NCI-H460 (cell line): ENCODE data around the gene TMEM212. TPM values are rescaled to one million over a fixed set of nuclear protein-coding genes. Genes with fewer than 3 reads are reported as not detected.
A peak's percentile ranks its signal among the peaks of the same experiment; 100 is the strongest.

Source experiments
- DNase-seq: peaks from one replicate; pipeline ENCODE4 v3.0.0-alpha.2; 2016; ENCODE audit warnings: low read depth; ENCODE audit errors: extremely low read depth
- polyA plus RNA-seq: library from polyadenylated mRNA; depleted of rRNA; stranded (reverse); fragments of >200 nt; gene quantifications from 2 replicates; pipeline ENCODE4 v1.2.3, GENCODE V29; 2014; cell fraction: nucleus; rRNA removed
- total RNA-seq: library from RNA; depleted of rRNA; stranded (reverse); fragments of >200 nt; shearing (Covaris generic); gene quantifications from 2 replicates; pipeline ENCODE4 v1.2.3, GENCODE V29; 2014; rRNA removed

The TMEM212 gene
- total RNA-seq: not detected in 2 replicates
- polyA plus RNA-seq: not detected in 2 replicates

- no peak for DNase-seq
Observed at GRCh38 chr3:171842864-171843518, at the start of gene TMEM212. TMEM212 (plus strand) TSS chr3:171843349; CDS start chr3:171843384, 35 bp downstream.

- DNase-seq: no peak
Observed at GRCh38 chr3:171796625-171797264, 46.4 kb upstream of the TMEM212 start.

- DNase-seq: no peak
Observed at GRCh38 chr3:171797265-171797679, 45.9 kb upstream of the TMEM212 start.

GRCh38 chr3:171797873-171798272, 45.3 kb upstream of the TMEM212 start:
- no peak for DNase-seq

- DNase-seq: no peak
Observed at GRCh38 chr3:171799501-171799900, 43.6 kb upstream of the TMEM212 start.

GRCh38 chr3:171801738-171802589, 41.2 kb upstream of the TMEM212 start:
- DNase-seq: peak; percentile 68

GRCh38 chr3:171802590-171802956, 40.6 kb upstream of the TMEM212 start:
- no peak for DNase-seq

- DNase-seq: no peak
Observed at GRCh38 chr3:171803044-171803443, 40.1 kb upstream of the TMEM212 start.

GRCh38 chr3:171804618-171805389, 38.3 kb upstream of the TMEM212 start:
- peak; percentile 57 for DNase-seq

GRCh38 chr3:171805687-171806086, 37.5 kb upstream of the TMEM212 start:
- DNase-seq: no peak

GRCh38 chr3:171806200-171807128, 36.7 kb upstream of the TMEM212 start:
- peak; percentile 98 for DNase-seq

- DNase-seq: no peak
Observed at GRCh38 chr3:171807129-171807675, 35.9 kb upstream of the TMEM212 start.

- DNase-seq: no peak
Observed at GRCh38 chr3:171807806-171808205, 35.3 kb upstream of the TMEM212 start.

GRCh38 chr3:171809611-171809860, 33.6 kb upstream of the TMEM212 start:
- peak; percentile 89 for DNase-seq

- DNase-seq: peak; percentile 88
Observed at GRCh38 chr3:171809861-171810628, 33.1 kb upstream of the TMEM212 start, which contains the start of gene PLD1. PLD1 (minus strand) TSS chr3:171810483; CDS start chr3:171738051, 72,432 bp downstream.

GRCh38 chr3:171810629-171811294, 32.4 kb upstream of the TMEM212 start:
- no peak for DNase-seq

- peak; percentile 97 for DNase-seq
Observed at GRCh38 chr3:171811295-171811912, 31.7 kb upstream of the TMEM212 start.

- peak; percentile 82 for DNase-seq
Observed at GRCh38 chr3:171811913-171812335, 31.2 kb upstream of the TMEM212 start.
